ENCODE results near the gene MACIR. TPM values are rescaled to one million over a fixed set of nuclear protein-coding genes. Genes with fewer than 3 reads are reported as not detected.
A peak's percentile ranks its signal among the peaks of the same experiment; 100 is the strongest.

Gene MACIR
- total and polyA plus RNA-seq, 2 donors from 2014 or later = 7.1 to 7.4 TPM

GRCh38 chr5:103235891-103236290 lies 22.7 kb upstream of the MACIR start:
- Histone ChIP-seq H3K9ac (ENCODE audit: low read length in 3 of 3) (no peak overlapping the region), H3K4me3 (ENCODE audit: low read length in 3 of 3) (no peak overlapping the region), H3K27me3 (ENCODE audit: control insufficient read depth, insufficient read depth, low read length) (no peaks in the 10 kb centered on the region), H3K9me3 (ENCODE audit: control insufficient read depth in 2 of 3, insufficient read depth in 1 of 3, low read length in 3 of 3) (no peaks in the 10 kb centered on the region), H3K27ac (ENCODE audit: low read depth in 2 of 2, low read length in 2 of 2) (no peak overlapping the region), H3K36me3 (ENCODE audit: control insufficient read depth in 2 of 3, insufficient read depth in 3 of 3, low read length in 3 of 3) (no peaks in the 10 kb centered on the region), H3K4me1 (ENCODE audit: control insufficient read depth in 2 of 3, insufficient read depth in 2 of 3, low read depth in 1 of 3, low read length in 3 of 3) (no peaks in the 10 kb centered on the region)
- intact Hi-C loops (cut with DNase I) = no loop called here
- DNase-seq (no peak), FAIRE-seq (no peak)
- no peak for TF ChIP-seq CTCF (IDR thresholded peaks at IDR 0.05; ENCODE audit: borderline replicate concordance, extremely low read depth, insufficient read depth)

GRCh38 chr5:103237778-103238177 lies 20.8 kb upstream of the MACIR start:
- intact Hi-C loops (cut with DNase I) = no loop called here
- Histone ChIP-seq H3K9ac (ENCODE audit: low read length in 3 of 3) (no peak overlapping the region), H3K9me3 (ENCODE audit: control insufficient read depth in 2 of 3, insufficient read depth in 1 of 3, low read length in 3 of 3) (no peaks in the 10 kb centered on the region), H3K36me3 (ENCODE audit: control insufficient read depth in 2 of 3, insufficient read depth in 3 of 3, low read length in 3 of 3) (no peaks in the 10 kb centered on the region), H3K4me3 (ENCODE audit: low read length in 3 of 3) (no peak overlapping the region), H3K4me1 (ENCODE audit: control insufficient read depth in 2 of 3, insufficient read depth in 2 of 3, low read depth in 1 of 3, low read length in 3 of 3) (no peaks in the 10 kb centered on the region), H3K27ac (ENCODE audit: low read depth in 2 of 2, low read length in 2 of 2) (no peak overlapping the region), H3K27me3 (ENCODE audit: control insufficient read depth, insufficient read depth, low read length) (no peaks in the 10 kb centered on the region)
- no peak for TF ChIP-seq CTCF (IDR thresholded peaks at IDR 0.05; ENCODE audit: borderline replicate concordance, extremely low read depth, insufficient read depth)
- FAIRE-seq = peak; percentile 8
- no peak for DNase-seq

GRCh38 chr5:103243665-103244064 lies 14.9 kb upstream of the MACIR start:
- Histone ChIP-seq H3K4me1 (ENCODE audit: control insufficient read depth in 2 of 3, insufficient read depth in 2 of 3, low read depth in 1 of 3, low read length in 3 of 3) (no peaks in the 10 kb centered on the region), H3K9me3 (ENCODE audit: control insufficient read depth in 2 of 3, insufficient read depth in 1 of 3, low read length in 3 of 3) (no peaks in the 10 kb centered on the region), H3K4me3 (ENCODE audit: low read length in 3 of 3) (no peak overlapping the region), H3K9ac (ENCODE audit: low read length in 3 of 3) (no peak overlapping the region), H3K27ac (ENCODE audit: low read depth in 2 of 2, low read length in 2 of 2) (no peak overlapping the region), H3K36me3 (ENCODE audit: control insufficient read depth in 2 of 3, insufficient read depth in 3 of 3, low read length in 3 of 3) (no peaks in the 10 kb centered on the region), H3K27me3 (ENCODE audit: control insufficient read depth, insufficient read depth, low read length) (no peaks in the 10 kb centered on the region)
- FAIRE-seq (no peak), DNase-seq (no peak)
- intact Hi-C loops (cut with DNase I) = no loop called here
- no peak for TF ChIP-seq CTCF (IDR thresholded peaks at IDR 0.05; ENCODE audit: borderline replicate concordance, extremely low read depth, insufficient read depth)

GRCh38 chr5:103244398-103244797 lies 14.2 kb upstream of the MACIR start:
- Histone ChIP-seq H3K9me3 (ENCODE audit: control insufficient read depth in 2 of 3, insufficient read depth in 1 of 3, low read length in 3 of 3) (no peaks in the 10 kb centered on the region), H3K27me3 (ENCODE audit: control insufficient read depth, insufficient read depth, low read length) (no peaks in the 10 kb centered on the region), H3K36me3 (ENCODE audit: control insufficient read depth in 2 of 3, insufficient read depth in 3 of 3, low read length in 3 of 3) (no peaks in the 10 kb centered on the region), H3K27ac (ENCODE audit: low read depth in 2 of 2, low read length in 2 of 2) (no peak overlapping the region), H3K4me3 (ENCODE audit: low read length in 3 of 3) (no peak overlapping the region), H3K9ac (ENCODE audit: low read length in 3 of 3) (no peak overlapping the region), H3K4me1 (ENCODE audit: control insufficient read depth in 2 of 3, insufficient read depth in 2 of 3, low read depth in 1 of 3, low read length in 3 of 3) (no peaks in the 10 kb centered on the region)
- FAIRE-seq (no peak), DNase-seq (no peak)
- intact Hi-C loops (cut with DNase I) = no loop called here
- TF ChIP-seq CTCF (IDR thresholded peaks at IDR 0.05; ENCODE audit: borderline replicate concordance, extremely low read depth, insufficient read depth) = no peak
